K562 treated with DMSO at 1 percent for 4 hours (cell line): ENCODE data around the gene TMEM54. TPM values are rescaled to one million over a fixed set of nuclear protein-coding genes. Genes with fewer than 3 reads are reported as not detected.

Experiments
- total RNA-seq: library from RNA; unstranded; fragments of 300-600 nt; gene quantifications from 2 replicates; pipeline ENCODE4 v1.2.3, GENCODE V29; 2022; ENCODE audit not compliant: insufficient read depth

TMEM54 gene, protein sequence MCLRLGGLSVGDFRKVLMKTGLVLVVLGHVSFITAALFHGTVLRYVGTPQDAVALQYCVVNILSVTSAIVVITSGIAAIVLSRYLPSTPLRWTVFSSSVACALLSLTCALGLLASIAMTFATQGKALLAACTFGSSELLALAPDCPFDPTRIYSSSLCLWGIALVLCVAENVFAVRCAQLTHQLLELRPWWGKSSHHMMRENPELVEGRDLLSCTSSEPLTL
- total RNA-seq = 30.3 and 51.1 TPM in 2 replicates

GRCh38 chr1:32900956-32901822 is at the start of gene TMEM54:
Gene TMEM54, minus strand, starts transcription at chr1:32901389. Its CDS starts 151 bp downstream, at chr1:32901238.

DNA sequence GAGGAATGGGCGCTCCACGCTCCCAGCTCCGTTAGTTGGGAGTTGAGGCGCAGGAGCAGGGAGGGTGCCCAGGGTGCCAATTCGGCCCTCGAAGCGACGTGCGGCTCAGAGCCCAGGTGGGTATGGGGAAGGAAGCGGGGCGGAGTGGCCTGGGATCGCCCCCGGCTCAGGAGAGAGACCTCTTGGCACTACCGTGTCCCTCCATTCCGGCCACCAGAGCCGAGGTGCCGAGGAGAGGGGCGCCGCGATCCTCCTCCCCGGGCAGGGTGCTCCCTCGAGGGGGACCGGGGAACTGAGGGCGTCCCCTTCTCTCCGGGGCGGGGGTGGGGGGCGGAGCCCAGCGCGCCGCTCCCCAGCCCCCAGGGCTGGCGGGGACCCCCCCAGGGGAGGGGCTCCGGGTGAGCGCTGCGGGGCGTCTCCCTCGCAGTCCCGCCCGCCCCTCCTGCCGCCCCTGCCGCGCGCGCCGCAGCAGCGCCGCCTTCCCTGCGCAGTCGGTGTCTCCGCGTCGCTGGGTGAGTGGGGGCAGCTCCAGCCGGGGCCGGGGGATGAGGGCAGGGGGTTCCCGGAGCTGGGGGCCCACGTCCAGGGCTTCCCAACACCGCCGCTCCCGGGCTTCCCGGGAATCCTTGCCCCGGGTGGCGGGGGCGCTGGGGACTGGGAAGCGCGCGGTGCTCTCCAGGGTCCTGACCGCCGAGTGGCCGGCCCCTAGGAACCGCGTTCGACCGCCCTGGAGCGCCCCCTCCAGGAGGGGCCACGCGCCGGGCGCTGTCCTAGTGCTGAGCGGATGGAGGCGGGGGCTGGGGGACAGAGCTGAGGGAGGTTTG is 15.0 kb downstream of the TMEM54 start, which contains the start of gene HPCA:
TSS of gene HPCA (plus strand) at position 488 of the 824 bp plus-strand sequence. CDS start 2,408 bp downstream, outside the sequence.

DNA sequence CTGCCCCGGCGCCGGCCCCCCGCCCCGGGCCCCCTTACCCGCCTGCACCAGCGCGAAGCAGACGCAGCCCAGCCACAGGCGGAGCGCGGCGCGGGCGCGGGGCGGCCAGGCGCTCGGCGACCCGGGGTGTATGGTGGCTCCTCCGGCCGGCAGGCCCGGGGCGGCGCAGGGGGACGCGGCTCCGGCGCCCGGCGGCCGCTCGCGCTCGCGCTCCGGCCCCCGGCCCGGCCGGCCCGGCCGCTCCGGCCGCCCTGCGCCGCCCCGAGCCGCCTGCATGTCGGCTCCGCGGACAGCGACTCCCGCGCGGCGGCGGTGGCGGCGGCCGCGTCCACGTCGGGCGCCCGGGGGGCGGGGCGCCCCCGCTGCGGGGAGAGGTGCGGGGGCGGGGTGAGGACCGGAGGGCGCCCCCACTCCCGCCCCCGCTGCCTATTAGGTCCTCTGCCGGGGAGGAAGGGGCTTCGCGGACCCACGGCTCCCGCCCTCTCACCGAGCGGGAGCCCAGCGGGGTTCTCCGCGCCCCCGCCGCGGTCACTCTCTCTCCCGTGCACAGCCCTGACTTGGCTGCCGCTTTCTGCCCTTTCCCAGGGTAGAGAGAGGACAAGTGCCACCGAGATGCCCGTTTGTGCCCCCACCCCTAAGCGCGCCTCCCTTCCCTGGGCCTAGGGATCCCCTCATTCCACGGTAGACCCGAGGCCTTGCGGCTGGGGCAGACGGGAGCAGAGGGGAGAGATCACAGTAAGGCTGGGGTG is 30.4 kb downstream of the TMEM54 start, which contains the start of gene FNDC5:
TSS of gene FNDC5 (minus strand) at position 298 of the 749 bp plus-strand sequence.

Other genes starting within 250 kb of the TMEM54 start
- 0.99 TPM in 1 of 2 replicates, not detected in the other for gene SYNC, start 198.6 kb downstream of the TMEM54 start, total RNA-seq
- gene YARS1, start 84.0 kb downstream of the TMEM54 start, total RNA-seq = 321 and 328 TPM in 2 replicates
- 8.3 and 13.2 TPM in 2 replicates for gene S100PBP, start 83.7 kb downstream of the TMEM54 start, total RNA-seq
- not detected in 2 replicates for gene FNDC5, start 30.5 kb downstream of the TMEM54 start, total RNA-seq
- gene HPCA, start 14.9 kb downstream of the TMEM54 start, total RNA-seq = not detected in 2 replicates
- gene RNF19B, start 63.4 kb upstream of the TMEM54 start, total RNA-seq = 20.6 and 26.8 TPM in 2 replicates
- gene AK2, start 135.5 kb upstream of the TMEM54 start, total RNA-seq = 191 and 291 TPM in 2 replicates
- gene AZIN2, start 179.8 kb upstream of the TMEM54 start, total RNA-seq = 1.3 TPM in 2 replicates